ENCODE measurements around the gene CBX3.

CBX3 gene

DNA sequence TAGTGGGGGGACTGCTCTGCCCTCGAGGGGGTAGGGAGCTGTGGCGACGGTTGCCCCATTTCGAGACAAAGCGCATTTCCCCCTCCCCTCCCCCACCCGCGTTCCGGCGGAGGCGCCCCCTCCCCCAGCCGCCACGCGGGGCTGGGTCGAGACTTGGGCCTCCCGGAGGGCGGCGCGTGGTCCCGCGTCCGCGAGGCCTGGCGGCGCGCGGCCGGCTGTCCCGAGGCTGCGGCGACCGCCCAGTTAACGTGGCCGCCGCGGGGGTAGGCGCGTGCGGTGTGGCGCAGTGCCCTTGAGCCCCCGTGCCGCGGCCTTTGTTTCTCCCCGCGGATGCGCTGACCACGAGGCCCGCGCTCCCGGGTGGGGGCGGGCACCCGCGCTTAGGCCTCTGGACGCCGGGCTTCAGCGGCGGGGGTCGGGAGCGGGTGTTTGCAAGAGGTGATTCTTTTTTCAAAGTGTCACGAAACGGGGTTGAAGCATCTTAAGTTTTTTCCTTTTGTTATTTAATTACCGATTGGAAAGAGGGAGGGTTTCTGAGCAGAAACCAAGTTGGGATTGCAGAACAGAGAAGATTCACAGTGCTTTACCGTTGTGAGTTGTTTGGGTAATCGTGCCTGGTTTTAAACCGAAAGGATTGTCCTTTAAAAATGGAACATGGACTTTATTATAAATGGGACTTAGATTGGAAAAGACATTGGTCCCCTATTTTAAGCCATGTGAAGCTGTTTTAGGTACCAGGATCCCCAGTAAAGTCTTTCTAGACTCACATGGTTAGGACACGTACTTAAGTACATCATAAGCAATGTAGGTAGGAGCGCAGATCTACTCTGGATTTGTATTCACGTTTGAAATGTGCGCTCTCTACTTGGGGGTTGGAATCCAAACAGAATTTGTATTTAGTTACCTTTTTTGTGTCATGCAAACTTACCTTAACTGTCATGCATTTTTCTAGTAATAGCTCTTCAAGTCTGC lies 760 bp downstream of the CBX3 start:
- H3K9ac ChIP-seq (ENCODE audit: low read length), result peak overlapping the region; percentile 100
- peaks cover 91% of the 10 kb centered on the region for H3K79me2 ChIP-seq (ENCODE audit: low read length)
- peaks cover 70% of the 10 kb centered on the region for H4K20me1 ChIP-seq (ENCODE audit: insufficient read depth, low read length)
- peak overlapping the region; percentile 98 for H3K4me2 ChIP-seq (ENCODE audit: low read length)
- H3K4me1 ChIP-seq (ENCODE audit: low read length), result peaks cover 29% of the 10 kb centered on the region
- H3K27me3 ChIP-seq (ENCODE audit: low read depth, low read length), result no peaks in the 10 kb centered on the region
- peaks cover 64% of the 10 kb centered on the region for H3K36me3 ChIP-seq (replicated peaks; ENCODE audit: low read depth, low read length)
- peak overlapping the region; percentile 100 for H3K27ac ChIP-seq (ENCODE audit: low read length)
- H3K9me3 ChIP-seq (ENCODE audit: insufficient read depth, low read length), result no peaks in the 10 kb centered on the region
- no peak overlapping the region for H2AFZ ChIP-seq (ENCODE audit: low read depth, low read length)
- H3K4me3 ChIP-seq (ENCODE audit: low read length), result peak overlapping the region; percentile 98
- TF ChIP-seq EZH2phosphoT487 (IDR thresholded peaks at IDR 0.05; ENCODE audit: low read depth), result no peak
- TF ChIP-seq, protein P1, sequence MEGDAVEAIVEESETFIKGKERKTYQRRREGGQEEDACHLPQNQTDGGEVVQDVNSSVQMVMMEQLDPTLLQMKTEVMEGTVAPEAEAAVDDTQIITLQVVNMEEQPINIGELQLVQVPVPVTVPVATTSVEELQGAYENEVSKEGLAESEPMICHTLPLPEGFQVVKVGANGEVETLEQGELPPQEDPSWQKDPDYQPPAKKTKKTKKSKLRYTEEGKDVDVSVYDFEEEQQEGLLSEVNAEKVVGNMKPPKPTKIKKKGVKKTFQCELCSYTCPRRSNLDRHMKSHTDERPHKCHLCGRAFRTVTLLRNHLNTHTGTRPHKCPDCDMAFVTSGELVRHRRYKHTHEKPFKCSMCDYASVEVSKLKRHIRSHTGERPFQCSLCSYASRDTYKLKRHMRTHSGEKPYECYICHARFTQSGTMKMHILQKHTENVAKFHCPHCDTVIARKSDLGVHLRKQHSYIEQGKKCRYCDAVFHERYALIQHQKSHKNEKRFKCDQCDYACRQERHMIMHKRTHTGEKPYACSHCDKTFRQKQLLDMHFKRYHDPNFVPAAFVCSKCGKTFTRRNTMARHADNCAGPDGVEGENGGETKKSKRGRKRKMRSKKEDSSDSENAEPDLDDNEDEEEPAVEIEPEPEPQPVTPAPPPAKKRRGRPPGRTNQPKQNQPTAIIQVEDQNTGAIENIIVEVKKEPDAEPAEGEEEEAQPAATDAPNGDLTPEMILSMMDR (IDR thresholded peaks at IDR 0.05; ENCODE audit: low read depth, low read length), result no peak

DNA sequence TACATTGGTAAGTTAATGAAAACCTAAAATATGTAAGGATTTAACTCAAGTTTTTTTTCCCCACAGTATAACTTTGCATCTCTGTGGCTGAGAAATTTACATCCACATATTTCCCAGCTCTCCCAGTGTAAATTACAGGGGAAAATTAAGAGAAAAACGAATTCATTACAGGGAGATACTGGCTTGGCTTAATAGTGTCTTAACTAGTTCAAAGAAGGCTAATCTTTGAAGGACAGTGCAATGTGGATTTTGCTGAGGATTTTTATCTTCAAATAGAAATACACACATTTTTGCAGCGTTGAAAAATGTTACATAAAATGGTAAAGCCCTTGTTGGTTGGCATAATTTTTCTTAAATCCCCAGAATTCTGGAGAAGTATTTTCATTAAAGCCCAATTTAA lies 1.5 kb downstream of the CBX3 start:
- H4K20me1 ChIP-seq (ENCODE audit: insufficient read depth, low read length), result peaks cover 63% of the 10 kb centered on the region
- peaks cover 62% of the 10 kb centered on the region for H3K36me3 ChIP-seq (replicated peaks; ENCODE audit: low read depth, low read length)
- no peaks in the 10 kb centered on the region for H3K27me3 ChIP-seq (ENCODE audit: low read depth, low read length)
- TF ChIP-seq EZH2phosphoT487 (IDR thresholded peaks at IDR 0.05; ENCODE audit: low read depth), result no peak
- TF ChIP-seq, protein P1 (IDR thresholded peaks at IDR 0.05; ENCODE audit: low read depth, low read length), result no peak
- peak overlapping the region; percentile 100 for H3K27ac ChIP-seq (ENCODE audit: low read length)
- no peak overlapping the region for H2AFZ ChIP-seq (ENCODE audit: low read depth, low read length)
- no peaks in the 10 kb centered on the region for H3K9me3 ChIP-seq (ENCODE audit: insufficient read depth, low read length)
- H3K79me2 ChIP-seq (ENCODE audit: low read length), result peaks cover 91% of the 10 kb centered on the region
- H3K4me1 ChIP-seq (ENCODE audit: low read length), result peaks cover 24% of the 10 kb centered on the region
- peak overlapping the region; percentile 98 for H3K4me3 ChIP-seq (ENCODE audit: low read length)
- H3K4me2 ChIP-seq (ENCODE audit: low read length), result peak overlapping the region; percentile 98
- H3K9ac ChIP-seq (ENCODE audit: low read length), result peak overlapping the region; percentile 100

DNA sequence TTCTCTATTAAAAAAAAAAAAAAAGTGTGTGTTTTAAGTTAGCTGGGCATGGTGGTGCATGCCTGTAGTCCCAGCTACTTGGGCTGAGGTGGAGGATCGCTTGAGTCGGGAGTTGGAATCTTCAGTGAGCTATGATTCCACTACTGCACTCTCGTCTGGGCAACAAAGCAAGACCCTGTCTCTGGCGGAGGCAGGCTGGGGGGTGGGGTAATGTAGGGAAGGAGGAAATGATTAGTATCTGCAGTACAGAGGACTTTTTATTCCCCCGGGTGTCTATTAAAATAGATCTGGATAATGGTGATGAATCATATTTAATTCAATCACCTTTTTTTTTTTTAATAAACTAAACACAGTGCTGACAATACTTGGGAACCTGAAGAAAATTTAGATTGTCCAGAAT lies 6.5 kb downstream of the CBX3 start:
- Histone ChIP-seq H3K27ac (ENCODE audit: low read length) (no peak overlapping the region), H3K27me3 (ENCODE audit: low read depth, low read length) (no peaks in the 10 kb centered on the region), H3K36me3 (replicated peaks; ENCODE audit: low read depth, low read length) (peaks cover 72% of the 10 kb centered on the region), H3K4me2 (ENCODE audit: low read length) (no peak overlapping the region), H2AFZ (ENCODE audit: low read depth, low read length) (no peak overlapping the region), H3K9me3 (ENCODE audit: insufficient read depth, low read length) (no peaks in the 10 kb centered on the region), H3K4me1 (ENCODE audit: low read length) (peaks cover 23% of the 10 kb centered on the region), H3K4me3 (ENCODE audit: low read length) (no peak overlapping the region), H3K79me2 (ENCODE audit: low read length) (peaks cover 60% of the 10 kb centered on the region), H4K20me1 (ENCODE audit: insufficient read depth, low read length) (peaks cover 39% of the 10 kb centered on the region), H3K9ac (ENCODE audit: low read length) (no peak overlapping the region)
- TF ChIP-seq EZH2phosphoT487 (IDR thresholded peaks at IDR 0.05; ENCODE audit: low read depth), result no peak
- TF ChIP-seq, protein P1 (IDR thresholded peaks at IDR 0.05; ENCODE audit: low read depth, low read length), result no peak

DNA sequence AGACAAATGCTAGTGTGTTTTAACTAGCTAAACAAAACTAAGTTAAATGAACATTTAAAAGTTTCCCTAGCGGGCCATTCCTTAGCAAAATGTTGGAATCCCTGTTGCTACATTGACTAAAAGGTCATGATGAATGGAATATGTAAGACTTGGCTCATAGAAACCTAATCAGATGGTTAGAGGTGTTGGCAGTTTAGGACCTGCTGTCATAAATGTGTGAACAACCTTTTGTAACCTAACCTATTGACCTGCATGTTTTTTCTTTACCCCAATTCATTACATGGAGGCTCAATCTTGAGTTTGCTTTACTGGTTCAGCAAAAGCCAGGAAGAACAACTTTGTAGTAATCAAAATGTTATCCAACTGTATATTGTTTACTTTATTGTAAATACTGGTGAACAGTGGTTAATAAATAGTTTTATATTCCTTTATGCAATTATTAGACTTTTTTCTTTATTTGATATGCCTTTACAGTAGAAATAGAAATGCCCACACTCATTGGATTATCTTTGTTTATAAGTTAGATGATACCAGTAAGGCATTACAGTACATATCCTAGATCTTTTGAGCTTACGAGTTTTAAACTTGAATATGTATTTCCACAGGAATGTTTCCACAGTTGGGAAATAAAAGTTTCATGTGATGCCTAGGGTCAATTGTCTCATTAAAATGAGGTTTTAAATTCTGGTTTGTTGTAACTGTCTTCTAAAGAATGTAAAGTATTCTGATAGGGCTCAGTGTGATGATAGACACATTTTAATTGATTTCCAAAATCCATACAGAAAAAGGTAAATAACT lies 11.6 kb downstream of the CBX3 start:
- no peak overlapping the region for H3K4me3 ChIP-seq (ENCODE audit: low read length)
- no peak overlapping the region for H3K9ac ChIP-seq (ENCODE audit: low read length)
- no peaks in the 10 kb centered on the region for H3K4me1 ChIP-seq (ENCODE audit: low read length)
- no peak overlapping the region for H3K4me2 ChIP-seq (ENCODE audit: low read length)
- no peak overlapping the region for H2AFZ ChIP-seq (ENCODE audit: low read depth, low read length)
- H4K20me1 ChIP-seq (ENCODE audit: insufficient read depth, low read length), result no peaks in the 10 kb centered on the region
- no peaks in the 10 kb centered on the region for H3K27me3 ChIP-seq (ENCODE audit: low read depth, low read length)
- peaks cover 10% of the 10 kb centered on the region; the same call in 1 of the 2 replicates for H3K79me2 ChIP-seq (ENCODE audit: low read length)
- peaks cover 43% of the 10 kb centered on the region for H3K36me3 ChIP-seq (replicated peaks; ENCODE audit: low read depth, low read length)
- no peak overlapping the region for H3K27ac ChIP-seq (ENCODE audit: low read length)
- TF ChIP-seq EZH2phosphoT487 (IDR thresholded peaks at IDR 0.05; ENCODE audit: low read depth), result no peak
- TF ChIP-seq, protein P1 (IDR thresholded peaks at IDR 0.05; ENCODE audit: low read depth, low read length), result no peak
- no peaks in the 10 kb centered on the region for H3K9me3 ChIP-seq (ENCODE audit: insufficient read depth, low read length)
